OCI-LY7 (cell line): ENCODE results near the gene POLR1C.

Experiments used
- EZH2phosphoT487 ChIP-seq: fragments of 200-600 bp; sonication (generic); IDR thresholded peaks from 2 replicates; pipeline ENCODE4 v1.6.1; 2018; ENCODE audit warnings: low read depth, borderline replicate concordance, mild to moderate bottlenecking, mixed run types, antibody characterized with exemption, low read length, moderate library complexity, mixed read lengths
- TF ChIP-seq, protein P1 (sequence below): fragments of 200-600 bp; sonication (generic); conservative IDR thresholded peaks from 2 replicates; pipeline ENCODE4 v1.5.1; 2014; ENCODE audit warnings: mild to moderate bottlenecking, antibody characterized with exemption, low read length, moderate library complexity, mixed read lengths

- TF ChIP-seq, protein P1, sequence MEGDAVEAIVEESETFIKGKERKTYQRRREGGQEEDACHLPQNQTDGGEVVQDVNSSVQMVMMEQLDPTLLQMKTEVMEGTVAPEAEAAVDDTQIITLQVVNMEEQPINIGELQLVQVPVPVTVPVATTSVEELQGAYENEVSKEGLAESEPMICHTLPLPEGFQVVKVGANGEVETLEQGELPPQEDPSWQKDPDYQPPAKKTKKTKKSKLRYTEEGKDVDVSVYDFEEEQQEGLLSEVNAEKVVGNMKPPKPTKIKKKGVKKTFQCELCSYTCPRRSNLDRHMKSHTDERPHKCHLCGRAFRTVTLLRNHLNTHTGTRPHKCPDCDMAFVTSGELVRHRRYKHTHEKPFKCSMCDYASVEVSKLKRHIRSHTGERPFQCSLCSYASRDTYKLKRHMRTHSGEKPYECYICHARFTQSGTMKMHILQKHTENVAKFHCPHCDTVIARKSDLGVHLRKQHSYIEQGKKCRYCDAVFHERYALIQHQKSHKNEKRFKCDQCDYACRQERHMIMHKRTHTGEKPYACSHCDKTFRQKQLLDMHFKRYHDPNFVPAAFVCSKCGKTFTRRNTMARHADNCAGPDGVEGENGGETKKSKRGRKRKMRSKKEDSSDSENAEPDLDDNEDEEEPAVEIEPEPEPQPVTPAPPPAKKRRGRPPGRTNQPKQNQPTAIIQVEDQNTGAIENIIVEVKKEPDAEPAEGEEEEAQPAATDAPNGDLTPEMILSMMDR = no peak
- no peak for TF ChIP-seq EZH2phosphoT487
Measured at GRCh38 chr6:43541774-43542471, 25.0 kb downstream of the POLR1C start.
